HepG2 (cell line): Measurements from ENCODE around the gene BRCA1.

Experiments used
- CTCF ChIP-seq: sonication (generic); formaldehyde crosslinking; IDR thresholded peaks from 2 replicates; pipeline ENCODE4 v1.5.0; 2020; ENCODE audit warnings: mild to moderate bottlenecking, missing genetic modification reagents, moderate library complexity
- HCFC1 ChIP-seq: fragments of 150-350 bp; IDR thresholded peaks from 2 replicates; pipeline ENCODE4 v1.6.1; 2014; ENCODE audit warnings: low read depth, low read length
- HDAC6 ChIP-seq: fragments of 200-600 bp; sonication (generic); IDR thresholded peaks from 2 replicates; pipeline ENCODE4 v1.7.0; 2017; ENCODE audit warnings: mild to moderate bottlenecking, antibody characterized with exemption, low read length, low read depth
- HNRNPH1 ChIP-seq: fragments of 200-400 bp; formaldehyde crosslinking; optimal IDR thresholded peaks from 2 replicates; pipeline ENCODE3; 2017; ENCODE audit warnings: mild to moderate bottlenecking, low read depth, low read length
- NCOA1 ChIP-seq: sonication (generic); formaldehyde crosslinking; IDR thresholded peaks from 2 replicates; pipeline ENCODE4 v1.9.0; 2021; ENCODE audit warnings: missing genetic modification reagents
- STAT5B ChIP-seq: sonication (generic); formaldehyde crosslinking; IDR thresholded peaks from 2 replicates; pipeline ENCODE4 v1.4.0; 2020; ENCODE audit warnings: missing genetic modification reagents
- TCF7 ChIP-seq: sonication (generic); IDR thresholded peaks from 2 replicates; pipeline ENCODE4 v1.6.1; 2016; ENCODE audit warnings: antibody characterized with exemption, low read depth
- ZNF382 ChIP-seq: sonication (generic); formaldehyde crosslinking; IDR thresholded peaks from 2 replicates; pipeline ENCODE4 v1.5.0; 2020; ENCODE audit warnings: missing genetic modification reagents, mild to moderate bottlenecking, borderline replicate concordance
- ZNF878 ChIP-seq: sonication (generic); formaldehyde crosslinking; IDR thresholded peaks from 2 replicates; pipeline ENCODE4 v1.8.1; 2023; ENCODE audit warnings: mild to moderate bottlenecking, missing genetic modification reagents, moderate library complexity
- TF ChIP-seq, protein P1 (sequence below): sonication (generic); formaldehyde crosslinking; IDR thresholded peaks from 2 replicates; pipeline ENCODE4 v1.4.0; 2020; ENCODE audit warnings: mild to moderate bottlenecking, missing genetic modification reagents

DNA sequence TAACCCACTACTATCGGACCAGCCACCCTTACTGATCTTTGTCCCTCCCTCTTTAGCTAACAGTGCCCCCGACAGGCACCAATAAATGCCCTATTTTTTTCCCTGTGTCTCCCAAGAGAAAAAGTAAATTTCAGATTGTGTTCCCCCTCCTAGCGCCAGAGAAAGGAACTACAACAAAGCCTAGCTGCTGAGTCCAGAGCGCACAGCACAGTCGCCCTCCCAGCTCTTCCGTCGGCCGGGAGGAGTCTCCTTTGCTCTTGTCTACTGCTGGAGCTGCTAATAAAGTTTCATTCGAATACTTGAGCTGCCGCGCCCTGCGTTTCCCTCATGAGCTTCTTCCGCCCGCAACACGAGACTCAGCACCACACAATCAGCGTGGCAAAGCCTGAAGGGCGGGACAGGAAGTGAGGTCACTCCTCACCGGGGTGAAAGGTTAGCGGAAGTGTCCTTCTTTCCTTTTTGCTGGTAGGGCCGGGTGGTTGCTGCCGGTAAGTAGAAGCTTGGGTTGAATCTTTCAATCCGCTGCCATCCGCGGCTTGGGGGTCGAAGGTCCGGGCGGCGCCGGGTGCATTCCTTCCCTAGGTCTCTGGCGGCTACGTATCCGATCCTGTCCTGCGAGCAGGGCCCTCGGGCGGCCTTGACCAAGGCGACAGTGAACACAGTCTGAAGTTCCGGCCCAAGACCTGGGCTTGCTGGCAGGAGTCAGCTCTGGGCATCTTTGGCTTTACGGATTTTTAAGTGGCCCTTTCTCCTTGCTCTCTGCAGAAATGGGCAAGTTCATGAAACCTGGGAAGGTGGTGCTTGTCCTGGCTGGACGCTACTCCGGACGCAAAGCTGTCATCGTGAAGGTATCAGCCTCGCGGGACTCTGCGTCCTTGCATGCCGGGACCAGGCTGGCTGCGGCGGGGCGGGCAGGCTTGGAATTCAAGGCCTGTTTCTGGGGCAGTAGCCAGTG lies 126.9 kb downstream of the BRCA1 start, which contains the start of gene RPL27:
- TF ChIP-seq HCFC1 (peak; percentile 83), TCF7 (no peak), HNRNPH1 (peak; percentile 37), STAT5B (CRISPR knock-in tag) (no peak; the same call in 1 of the 2 replicates), HDAC6 (no peak), ZNF878 (peak; percentile 95), NCOA1 (CRISPR knock-in tag) (no peak), CTCF (CRISPR knock-in tag) (peak; percentile 90), ZNF382 (no peak)
- TF ChIP-seq, protein P1, sequence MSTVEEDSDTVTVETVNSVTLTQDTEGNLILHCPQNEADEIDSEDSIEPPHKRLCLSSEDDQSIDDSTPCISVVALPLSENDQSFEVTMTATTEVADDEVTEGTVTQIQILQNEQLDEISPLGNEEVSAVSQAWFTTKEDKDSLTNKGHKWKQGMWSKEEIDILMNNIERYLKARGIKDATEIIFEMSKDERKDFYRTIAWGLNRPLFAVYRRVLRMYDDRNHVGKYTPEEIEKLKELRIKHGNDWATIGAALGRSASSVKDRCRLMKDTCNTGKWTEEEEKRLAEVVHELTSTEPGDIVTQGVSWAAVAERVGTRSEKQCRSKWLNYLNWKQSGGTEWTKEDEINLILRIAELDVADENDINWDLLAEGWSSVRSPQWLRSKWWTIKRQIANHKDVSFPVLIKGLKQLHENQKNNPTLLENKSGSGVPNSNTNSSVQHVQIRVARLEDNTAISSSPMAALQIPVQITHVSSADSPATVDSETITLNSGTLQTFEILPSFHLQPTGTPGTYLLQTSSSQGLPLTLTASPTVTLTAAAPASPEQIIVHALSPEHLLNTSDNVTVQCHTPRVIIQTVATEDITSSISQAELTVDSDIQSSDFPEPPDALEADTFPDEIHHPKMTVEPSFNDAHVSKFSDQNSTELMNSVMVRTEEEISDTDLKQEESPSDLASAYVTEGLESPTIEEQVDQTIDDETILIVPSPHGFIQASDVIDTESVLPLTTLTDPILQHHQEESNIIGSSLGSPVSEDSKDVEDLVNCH = 0 out of 2 replicates have a peak, but pooled peaks have one; percentile 62
